Choroid plexus epithelial cell (primary cell): ENCODE results near the gene SMARCAD1.

Experiments
- DNase-seq: peaks from one replicate; pipeline ENCODE4 v3.0.0-alpha.2; 2010; ENCODE audit warnings: low read depth
- H3K4me3 ChIP-seq: 2 replicates; pipeline ENCODE4 v1.5.1; 2011; ENCODE audit warnings: low read depth, mild to moderate bottlenecking, control low read depth, low read length, moderate library complexity
- TF ChIP-seq, protein P1 (sequence below): conservative IDR thresholded peaks from 2 replicates; pipeline ENCODE4 v1.5.1; 2011; ENCODE audit warnings: low read depth, mild to moderate bottlenecking, control low read depth, inconsistent platforms, low read length, moderate library complexity

The SMARCAD1 gene

DNA sequence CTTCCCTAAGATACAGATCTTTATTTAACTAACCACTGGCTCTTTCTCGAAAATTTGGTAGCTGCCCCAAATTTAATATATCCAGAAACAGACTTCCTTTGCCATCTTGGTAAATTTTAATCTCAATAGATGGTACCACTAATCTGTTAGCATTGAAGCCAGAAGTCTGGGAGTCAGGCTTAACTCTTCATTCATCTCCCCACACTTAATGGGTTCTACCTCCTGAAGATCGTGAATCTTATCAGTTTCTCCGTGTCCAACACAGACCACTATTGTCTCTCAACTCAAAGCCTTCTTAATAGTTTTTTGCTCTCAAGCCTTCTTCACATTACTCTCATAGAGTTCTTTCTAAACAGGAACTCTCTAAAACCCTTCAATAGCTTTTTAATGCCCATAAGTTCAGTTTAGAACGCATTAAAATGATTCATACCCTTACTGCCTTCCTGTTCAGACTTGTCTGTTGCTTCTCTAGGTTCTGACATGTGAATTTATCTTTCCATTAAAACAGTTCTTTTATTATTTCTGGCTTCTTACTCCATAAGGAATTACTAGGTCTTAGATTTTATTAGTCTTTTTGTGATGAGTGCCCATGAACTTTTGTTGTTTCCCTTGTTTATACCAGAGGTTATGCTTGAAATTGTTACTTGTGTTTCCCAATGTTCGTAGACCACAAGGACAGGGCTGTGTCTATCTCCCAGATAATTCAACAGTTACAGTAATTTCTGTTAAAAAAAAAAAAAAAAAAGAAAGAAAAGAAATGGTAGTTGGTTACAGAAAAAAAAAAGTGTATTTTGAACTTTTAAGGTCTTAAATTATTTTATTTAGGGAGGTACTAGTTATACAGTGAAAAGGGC lies 54.7 kb downstream of the SMARCAD1 start:
- no peak for DNase-seq
- TF ChIP-seq, protein P1, sequence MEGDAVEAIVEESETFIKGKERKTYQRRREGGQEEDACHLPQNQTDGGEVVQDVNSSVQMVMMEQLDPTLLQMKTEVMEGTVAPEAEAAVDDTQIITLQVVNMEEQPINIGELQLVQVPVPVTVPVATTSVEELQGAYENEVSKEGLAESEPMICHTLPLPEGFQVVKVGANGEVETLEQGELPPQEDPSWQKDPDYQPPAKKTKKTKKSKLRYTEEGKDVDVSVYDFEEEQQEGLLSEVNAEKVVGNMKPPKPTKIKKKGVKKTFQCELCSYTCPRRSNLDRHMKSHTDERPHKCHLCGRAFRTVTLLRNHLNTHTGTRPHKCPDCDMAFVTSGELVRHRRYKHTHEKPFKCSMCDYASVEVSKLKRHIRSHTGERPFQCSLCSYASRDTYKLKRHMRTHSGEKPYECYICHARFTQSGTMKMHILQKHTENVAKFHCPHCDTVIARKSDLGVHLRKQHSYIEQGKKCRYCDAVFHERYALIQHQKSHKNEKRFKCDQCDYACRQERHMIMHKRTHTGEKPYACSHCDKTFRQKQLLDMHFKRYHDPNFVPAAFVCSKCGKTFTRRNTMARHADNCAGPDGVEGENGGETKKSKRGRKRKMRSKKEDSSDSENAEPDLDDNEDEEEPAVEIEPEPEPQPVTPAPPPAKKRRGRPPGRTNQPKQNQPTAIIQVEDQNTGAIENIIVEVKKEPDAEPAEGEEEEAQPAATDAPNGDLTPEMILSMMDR = no peak
- H3K4me3 ChIP-seq = no peak overlapping the region

DNA sequence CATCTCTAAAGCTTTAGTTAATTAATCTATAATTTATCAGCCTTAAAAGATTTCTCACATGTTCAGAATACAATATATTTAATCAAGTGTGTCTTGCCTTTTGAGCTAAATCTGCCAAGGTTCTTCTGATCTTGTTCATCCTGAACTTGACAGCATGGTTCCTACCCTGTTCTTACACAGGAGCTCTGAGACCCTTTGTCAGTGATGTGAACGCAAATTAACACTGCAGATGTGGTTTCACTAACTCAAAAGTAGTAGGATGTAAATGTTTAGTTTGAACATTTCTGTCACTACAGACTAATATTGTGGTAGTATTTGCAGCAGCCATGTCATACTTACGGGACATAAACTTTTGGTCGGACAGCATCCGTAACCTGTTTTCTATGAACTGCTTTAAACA lies 59.4 kb downstream of the SMARCAD1 start:
- TF ChIP-seq, protein P1 = no peak
- no peak for DNase-seq
- no peak overlapping the region for H3K4me3 ChIP-seq

DNA sequence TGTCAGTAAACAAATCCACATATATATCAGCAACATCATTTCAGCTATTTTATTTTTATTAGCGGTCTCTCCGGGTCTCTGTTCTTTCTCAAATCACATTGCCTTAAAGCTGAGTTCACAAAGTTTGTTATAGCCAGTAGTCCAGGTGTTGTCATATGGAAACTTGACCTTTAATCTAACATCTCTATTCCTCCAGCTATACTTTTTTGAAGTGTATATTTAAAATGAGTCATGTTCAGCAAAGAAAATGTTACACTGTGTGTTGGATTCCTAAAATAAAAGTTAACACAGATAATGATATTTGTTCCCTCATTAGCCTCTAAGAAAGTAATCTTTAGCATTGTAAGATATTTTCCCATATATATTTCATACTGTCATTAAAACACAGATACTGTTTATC lies 63.6 kb downstream of the SMARCAD1 start:
- TF ChIP-seq, protein P1 = no peak
- no peak for DNase-seq
- no peak overlapping the region for H3K4me3 ChIP-seq

DNA sequence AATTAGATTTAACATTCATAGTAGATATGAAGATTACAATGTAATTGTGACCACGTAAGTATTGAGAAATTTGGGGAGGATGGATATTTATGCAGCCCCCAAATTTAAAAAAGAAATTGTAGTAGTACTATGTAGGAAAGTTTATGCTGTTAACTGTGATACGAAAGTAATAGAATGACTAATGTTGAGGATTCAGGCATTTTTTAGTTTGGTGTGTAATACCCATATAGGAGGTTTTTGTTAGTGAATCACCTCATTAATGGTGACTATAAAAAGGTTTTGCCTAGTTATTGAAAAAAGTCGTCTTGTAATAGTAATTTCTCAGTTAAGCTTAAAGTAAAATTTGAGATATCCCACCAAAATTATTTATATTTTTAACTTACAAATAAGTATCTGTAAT lies 67.2 kb downstream of the SMARCAD1 start:
- H3K4me3 ChIP-seq = no peak overlapping the region
- TF ChIP-seq, protein P1 = no peak
- DNase-seq = no peak

DNA sequence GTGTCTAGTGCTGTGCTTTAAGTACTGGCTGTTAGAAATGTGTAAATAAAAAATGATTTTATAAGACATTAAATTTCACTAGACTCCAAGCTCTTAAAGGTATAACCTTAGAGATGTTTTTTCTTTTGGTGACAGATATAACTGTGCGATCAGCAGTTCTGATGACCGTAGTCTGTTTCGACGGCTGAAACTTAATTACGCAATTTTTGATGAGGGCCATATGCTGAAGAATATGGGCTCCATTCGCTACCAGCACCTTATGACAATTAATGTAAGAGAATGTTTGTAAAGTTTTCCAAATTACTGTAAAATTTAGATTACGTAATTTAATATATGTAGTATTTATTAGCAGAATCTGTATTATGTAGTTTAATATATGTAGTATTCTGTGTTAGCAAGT lies 68.5 kb downstream of the SMARCAD1 start:
- TF ChIP-seq, protein P1 = no peak
- no peak overlapping the region for H3K4me3 ChIP-seq
- no peak for DNase-seq

DNA sequence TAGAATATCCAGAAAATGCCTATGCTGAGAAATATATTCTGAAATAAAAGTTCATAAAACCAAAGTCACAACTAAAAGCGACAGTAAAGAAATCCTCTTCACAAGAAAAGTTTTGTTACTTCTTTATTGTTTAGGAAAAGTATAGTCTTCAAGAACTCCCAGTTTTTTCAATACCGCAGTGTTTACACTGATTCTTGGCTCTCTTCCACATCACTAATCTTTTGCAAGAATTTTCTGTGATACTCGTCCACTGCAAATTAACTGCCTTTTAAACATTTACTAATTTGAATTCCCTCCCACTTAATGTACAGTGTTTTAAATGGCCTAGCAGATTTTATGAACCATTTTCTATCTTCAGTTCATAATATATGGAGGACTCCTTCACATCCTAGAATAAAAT lies 69.9 kb downstream of the SMARCAD1 start:
- no peak overlapping the region for H3K4me3 ChIP-seq
- TF ChIP-seq, protein P1 = no peak
- peak; percentile 29 for DNase-seq

DNA sequence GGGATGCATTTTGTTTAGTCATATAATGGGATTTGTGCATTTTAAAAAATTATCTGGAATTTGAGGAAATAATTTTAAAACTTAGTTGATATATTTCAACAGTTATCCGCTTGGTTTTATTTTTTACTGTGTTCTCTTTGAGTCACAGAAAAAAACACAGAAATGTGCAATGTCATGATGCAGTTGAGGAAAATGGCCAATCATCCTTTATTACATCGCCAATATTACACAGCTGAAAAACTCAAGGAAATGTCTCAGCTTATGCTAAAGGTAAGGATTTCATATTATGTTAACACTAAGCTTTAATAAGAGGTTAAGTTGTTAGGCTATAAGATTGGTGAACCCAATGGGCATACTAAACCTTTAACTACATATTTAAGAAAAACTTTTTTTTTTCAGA lies 71.1 kb downstream of the SMARCAD1 start:
- H3K4me3 ChIP-seq = no peak overlapping the region
- TF ChIP-seq, protein P1 = no peak

More for the DNA sequence above, 71.1 kb downstream of the SMARCAD1 start:
- no peak for DNase-seq
